Bronchial epithelial cell (primary cell): ENCODE data around the gene RGS6. TPM values are rescaled to one million over a fixed set of nuclear protein-coding genes. Genes with fewer than 3 reads are reported as not detected.

Experiments used
- DNase-seq: peaks from one replicate; pipeline ENCODE4 v3.0.0-alpha.2; 2010; ENCODE audit warnings: low read depth
- FAIRE-seq: peaks from 2 replicates; lab custom pipeline; 2011; peaks lifted over from hg19 to GRCh38; lab: Jason Lieb, UNC
- H3K27me3 ChIP-seq: 2 replicates; pipeline ENCODE4 v1.5.1; 2011; ENCODE audit warnings: low read length; ENCODE audit not compliant: control insufficient read depth, insufficient read depth
- H3K36me3 ChIP-seq: 2 replicates; pipeline ENCODE4 v1.5.1; 2011; ENCODE audit warnings: low read length; ENCODE audit not compliant: control insufficient read depth, insufficient read depth
- H3K4me3 ChIP-seq: 2 replicates; pipeline ENCODE4 v1.5.1; 2011; ENCODE audit warnings: mild to moderate bottlenecking, low read depth, low read length, control low read depth
- total RNA-seq: library from RNA; depleted of rRNA; stranded (reverse); fragments of >200 nt; gene quantifications from 2 replicates; pipeline ENCODE4 v1.2.1, GENCODE V29; 2014
- TF ChIP-seq, protein P1 (sequence below): IDR thresholded peaks from 2 replicates; pipeline ENCODE4 v1.5.1; 2011; ENCODE audit warnings: mild to moderate bottlenecking, moderate library complexity, low read length, control low read depth, inconsistent platforms; ENCODE audit not compliant: insufficient read depth, severe bottlenecking

RGS6 gene
- total RNA-seq, 1 donor from 2014 or later: not detected

DNA sequence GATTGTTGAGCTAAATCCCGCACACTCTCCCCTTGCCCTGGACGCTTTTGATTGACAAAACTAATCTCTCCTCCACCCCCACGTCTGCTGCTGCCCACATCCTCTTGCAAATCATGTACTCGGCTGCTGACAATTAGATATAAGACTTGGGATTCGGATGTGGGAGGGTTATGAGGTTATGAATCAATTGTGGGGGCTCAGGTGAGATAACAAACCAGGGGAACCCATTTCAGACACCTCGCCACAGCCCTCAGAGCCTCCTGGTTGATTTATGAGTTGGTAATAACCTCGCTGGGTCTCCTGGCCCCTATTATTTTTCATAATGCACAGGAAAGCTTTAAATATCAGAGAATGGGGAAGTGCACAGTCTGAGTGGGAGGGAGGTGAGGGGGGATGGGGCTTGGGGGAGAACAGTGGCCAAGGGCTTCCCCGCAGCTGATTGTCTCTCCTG, 511.8 kb downstream of the RGS6 start:
- TF ChIP-seq, protein P1, sequence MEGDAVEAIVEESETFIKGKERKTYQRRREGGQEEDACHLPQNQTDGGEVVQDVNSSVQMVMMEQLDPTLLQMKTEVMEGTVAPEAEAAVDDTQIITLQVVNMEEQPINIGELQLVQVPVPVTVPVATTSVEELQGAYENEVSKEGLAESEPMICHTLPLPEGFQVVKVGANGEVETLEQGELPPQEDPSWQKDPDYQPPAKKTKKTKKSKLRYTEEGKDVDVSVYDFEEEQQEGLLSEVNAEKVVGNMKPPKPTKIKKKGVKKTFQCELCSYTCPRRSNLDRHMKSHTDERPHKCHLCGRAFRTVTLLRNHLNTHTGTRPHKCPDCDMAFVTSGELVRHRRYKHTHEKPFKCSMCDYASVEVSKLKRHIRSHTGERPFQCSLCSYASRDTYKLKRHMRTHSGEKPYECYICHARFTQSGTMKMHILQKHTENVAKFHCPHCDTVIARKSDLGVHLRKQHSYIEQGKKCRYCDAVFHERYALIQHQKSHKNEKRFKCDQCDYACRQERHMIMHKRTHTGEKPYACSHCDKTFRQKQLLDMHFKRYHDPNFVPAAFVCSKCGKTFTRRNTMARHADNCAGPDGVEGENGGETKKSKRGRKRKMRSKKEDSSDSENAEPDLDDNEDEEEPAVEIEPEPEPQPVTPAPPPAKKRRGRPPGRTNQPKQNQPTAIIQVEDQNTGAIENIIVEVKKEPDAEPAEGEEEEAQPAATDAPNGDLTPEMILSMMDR: no peak
- FAIRE-seq (no peak), DNase-seq (no peak)
- H3K4me3 ChIP-seq: no peak overlapping the region
- H3K36me3 ChIP-seq: no peaks in the 10 kb centered on the region
- no peaks in the 10 kb centered on the region for H3K27me3 ChIP-seq

DNA sequence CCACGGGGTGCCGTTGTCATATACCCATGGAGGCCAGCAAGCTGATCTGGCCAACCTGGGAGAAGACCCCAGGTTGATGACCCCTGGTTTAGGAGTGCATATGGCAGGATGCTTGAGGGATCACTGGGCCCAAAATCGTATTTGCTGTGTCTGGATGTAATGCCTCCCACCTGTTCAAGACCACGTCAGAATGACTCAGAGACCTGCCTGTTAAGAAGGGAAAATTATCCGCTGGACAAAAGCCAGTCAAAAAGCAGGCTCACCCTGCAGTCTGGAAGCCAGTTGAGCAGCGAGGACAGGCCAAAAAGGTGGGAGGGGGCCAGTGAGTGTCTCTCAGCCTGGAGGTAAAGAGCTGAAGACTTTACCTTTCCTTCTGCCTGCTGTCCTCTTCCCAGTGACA, 512.5 kb downstream of the RGS6 start:
- H3K36me3 ChIP-seq: no peaks in the 10 kb centered on the region
- DNase-seq (peak; percentile 12), FAIRE-seq (peak; percentile 72)
- no peak overlapping the region for H3K4me3 ChIP-seq
- H3K27me3 ChIP-seq: no peaks in the 10 kb centered on the region
- TF ChIP-seq, protein P1: no peak

DNA sequence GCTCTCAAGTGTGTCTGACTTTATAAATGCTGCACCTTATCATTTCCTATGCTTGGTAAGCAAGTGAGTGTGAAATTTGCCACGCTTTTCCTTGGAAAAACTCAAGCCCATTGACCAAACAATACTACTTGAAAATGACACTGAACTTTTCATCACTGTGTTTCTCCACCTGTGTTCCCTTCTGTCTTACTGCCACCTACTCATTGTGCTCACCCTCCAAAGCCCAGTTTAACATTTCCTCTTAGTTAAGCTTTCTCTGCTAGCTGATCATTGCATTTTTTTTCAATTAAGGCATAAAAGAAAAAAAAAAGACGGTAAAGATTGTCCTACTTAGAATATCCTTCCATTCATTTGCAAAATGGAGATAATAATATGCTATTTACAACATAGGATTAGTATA, 516.0 kb downstream of the RGS6 start:
- FAIRE-seq (no peak), DNase-seq (no peak)
- no peak overlapping the region for H3K4me3 ChIP-seq
- TF ChIP-seq, protein P1: no peak
- H3K36me3 ChIP-seq: no peaks in the 10 kb centered on the region
- H3K27me3 ChIP-seq: no peaks in the 10 kb centered on the region

DNA sequence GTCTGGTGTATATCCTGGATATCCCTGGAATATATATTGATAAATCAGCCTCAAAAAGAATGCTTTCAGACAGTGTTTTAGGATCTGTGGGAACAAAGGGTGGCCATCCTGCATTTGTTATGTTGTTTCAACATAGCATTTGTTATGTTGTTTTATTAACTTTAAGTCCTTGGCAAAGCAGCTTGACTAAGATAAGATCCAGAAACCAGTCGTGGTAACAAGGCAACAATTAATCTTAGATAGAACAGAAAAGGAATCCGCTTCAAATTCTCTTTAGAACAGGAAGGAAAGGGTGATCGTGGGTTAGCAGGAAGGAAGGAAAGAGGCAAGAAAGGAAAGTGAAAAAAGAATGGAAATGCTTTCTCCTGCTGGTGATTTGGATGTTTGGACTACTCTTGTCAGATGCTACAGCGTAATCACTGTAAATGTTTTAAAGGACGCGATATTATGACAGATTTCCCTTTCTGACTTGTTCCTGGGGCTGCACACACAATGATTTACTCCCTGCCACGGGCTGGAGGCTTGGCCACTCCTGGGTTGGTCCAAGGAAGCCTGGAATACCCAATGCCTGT, 518.3 kb downstream of the RGS6 start:
- Histone ChIP-seq H3K36me3 (no peaks in the 10 kb centered on the region), H3K4me3 (no peak overlapping the region), H3K27me3 (no peaks in the 10 kb centered on the region)
- DNase-seq (no peak), FAIRE-seq (no peak)
- TF ChIP-seq, protein P1: no peak

DNA sequence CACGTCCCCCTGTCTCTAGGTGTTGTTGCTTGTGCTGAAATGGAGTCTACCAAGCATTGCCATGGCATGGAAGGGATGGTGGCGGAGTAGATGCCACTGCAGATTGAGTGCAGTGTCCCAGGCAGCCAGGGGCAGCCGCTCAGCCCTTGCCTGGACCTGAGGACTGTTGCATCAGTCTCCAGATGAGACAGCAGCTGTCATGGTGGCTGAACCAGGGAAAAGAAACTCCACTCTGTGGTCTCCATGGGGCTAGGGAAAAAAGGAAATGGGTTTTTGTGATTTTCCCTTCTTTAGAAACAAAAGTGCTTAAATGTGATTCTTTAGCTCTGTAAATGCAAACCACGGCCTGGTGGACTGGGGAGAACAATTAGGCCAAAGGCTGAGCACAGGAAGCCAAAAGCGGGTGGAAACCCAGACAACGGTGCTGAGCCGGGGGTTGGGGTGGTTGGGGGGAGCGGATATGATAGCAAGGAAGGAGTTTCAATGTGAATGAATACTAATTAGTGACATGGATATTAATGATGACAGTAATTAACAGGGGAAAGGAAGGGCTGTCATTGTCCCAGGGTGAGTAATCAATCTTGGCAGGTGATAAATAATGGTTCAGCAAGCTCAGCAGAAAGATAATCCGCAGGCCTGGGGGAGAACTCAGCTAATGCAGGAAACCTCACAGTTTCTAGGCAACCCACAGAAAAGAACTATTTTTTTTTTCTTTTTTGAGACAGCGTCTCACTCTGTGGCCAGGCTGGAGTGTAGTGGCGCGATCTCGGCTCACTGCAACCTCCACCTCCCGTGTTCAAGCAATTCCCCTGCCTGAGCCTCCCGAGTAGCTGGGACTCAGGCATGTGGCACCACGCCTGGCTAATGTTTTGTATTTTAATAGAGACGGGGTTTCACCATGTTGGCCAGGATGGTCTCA, 519.1 kb downstream of the RGS6 start:
- TF ChIP-seq, protein P1: no peak
- no peak for FAIRE-seq

More for the DNA sequence above, 519.1 kb downstream of the RGS6 start:
- H3K27me3 ChIP-seq: no peaks in the 10 kb centered on the region
- no peak overlapping the region for H3K4me3 ChIP-seq
- H3K36me3 ChIP-seq: no peaks in the 10 kb centered on the region
- DNase-seq: no peak
